IMR-90 (cell line): Measurements from ENCODE around the gene SYNRG. TPM values are rescaled to one million over a fixed set of nuclear protein-coding genes. Genes with fewer than 3 reads are reported as not detected.

Source experiments
- ATAC-seq: fragments of 200-7000 bp; cut with Tn5 transposase; 2 replicates; pipeline ENCODE4 v1.9.1; 2020; ENCODE audit warnings: low read depth, mild to moderate bottlenecking, moderate library complexity
- BruUV-seq: library from RNA; stranded (reverse); fragments of 400-500 nt; replicated peaks from 2 replicates; lab custom pipeline; 2021; lab: Mats Ljungman, UMichigan
- CTCF ChIA-PET: fragments of 300-600 bp; formaldehyde crosslinking; extraction: SDS; loops from one replicate; lab custom pipeline; 2021; ENCODE audit warnings: antibody characterized with exemption; lab: Yijun Ruan, JAX
- POLR2A ChIA-PET: fragments of 300-600 bp; sonication (Branson Sonifier 250); formaldehyde crosslinking; loops from one replicate; lab custom pipeline; 2022; ENCODE audit warnings: antibody characterized with exemption; ENCODE audit not compliant: unreplicated experiment; lab: Charles Lee
- DNase-seq: peaks from one replicate; pipeline ENCODE4 v3.0.0; 2013
- H2AFZ ChIP-seq: replicated peaks from 2 replicates; pipeline ENCODE3; 2013; ENCODE audit warnings: low read length, mild to moderate bottlenecking; ENCODE audit not compliant: poor library complexity
- H2AK5ac ChIP-seq: 2 replicates; pipeline ENCODE4 v1.6.1; 2013; ENCODE audit warnings: low read depth, low read length, inconsistent platforms
- H2AK9ac ChIP-seq: replicated peaks from 2 replicates; pipeline ENCODE3; 2013; ENCODE audit warnings: mild to moderate bottlenecking, low read depth, low read length, moderate library complexity; ENCODE audit not compliant: poor library complexity
- H2BK120ac ChIP-seq: 2 replicates; pipeline ENCODE4 v1.6.1; 2013; ENCODE audit warnings: low read depth, low read length, inconsistent platforms
- H2BK15ac ChIP-seq: 3 replicates; pipeline ENCODE4 v1.6.1; 2013; ENCODE audit warnings: low read depth, low read length, inconsistent platforms
- H2BK20ac ChIP-seq: 2 replicates; pipeline ENCODE4 v1.6.1; 2013; ENCODE audit warnings: low read depth, mild to moderate bottlenecking, inconsistent platforms, low read length, moderate library complexity
- H2BK5ac ChIP-seq: 2 replicates; pipeline ENCODE4 v1.6.1; 2013; ENCODE audit warnings: mild to moderate bottlenecking, low read depth, low read length, inconsistent platforms; ENCODE audit not compliant: poor library complexity, severe bottlenecking
- H3K14ac ChIP-seq: replicated peaks from 2 replicates; pipeline ENCODE4 v1.6.1; 2013; ENCODE audit warnings: low read depth, low read length, inconsistent platforms
- H3K18ac ChIP-seq: 2 replicates; pipeline ENCODE4 v1.6.1; 2013; ENCODE audit warnings: low read depth, low read length, control low read depth
- H3K23ac ChIP-seq: 2 replicates; pipeline ENCODE4 v1.6.1; 2013; ENCODE audit warnings: low read depth, low read length, inconsistent platforms
- H3K27ac ChIP-seq: 2 replicates; pipeline ENCODE4 v1.5.1; 2013; ENCODE audit warnings: mild to moderate bottlenecking, control low read depth, low read length; ENCODE audit not compliant: insufficient read depth
- H3K27me3 ChIP-seq: 2 replicates; pipeline ENCODE4 v1.6.1; 2013; ENCODE audit warnings: low read length; ENCODE audit not compliant: control insufficient read depth, insufficient read depth
- H3K36me3 ChIP-seq: 2 replicates; pipeline ENCODE4 v1.6.1; 2013; ENCODE audit warnings: low read length, mixed read lengths; ENCODE audit not compliant: control insufficient read depth, insufficient read depth
- H3K4ac ChIP-seq: 2 replicates; pipeline ENCODE4 v1.6.1; 2013; ENCODE audit warnings: low read depth, low read length, inconsistent platforms
- H3K4me1 ChIP-seq: 2 replicates; pipeline ENCODE4 v1.6.1; 2013; ENCODE audit warnings: low read length, mixed read lengths; ENCODE audit not compliant: control insufficient read depth, insufficient read depth
- H3K4me2 ChIP-seq: 2 replicates; pipeline ENCODE4 v1.6.1; 2013; ENCODE audit warnings: low read depth, mild to moderate bottlenecking, control low read depth, low read length, moderate library complexity
- H3K4me3 ChIP-seq: 2 replicates; pipeline ENCODE4 v1.5.1; 2013; ENCODE audit warnings: low read depth, mild to moderate bottlenecking, control low read depth, low read length, moderate library complexity; ENCODE audit not compliant: insufficient read depth
- H3K56ac ChIP-seq: 2 replicates; pipeline ENCODE4 v1.6.1; 2013; ENCODE audit warnings: low read length, inconsistent platforms; ENCODE audit not compliant: insufficient read depth; ENCODE audit errors: extremely low read depth
- H3K79me1 ChIP-seq, 2 experiments: 2 replicates each; pipeline ENCODE4 v1.6.1; 2013; ENCODE audit warnings: low read length in 2 of 2, inconsistent platforms in 1 of 2, low read depth in 1 of 2
- H3K9ac ChIP-seq: 2 replicates; pipeline ENCODE4 v1.6.1; 2013; ENCODE audit warnings: low read depth, low read length, control low read depth
- H3K9me1 ChIP-seq: 2 replicates; pipeline ENCODE4 v1.6.1; 2013; ENCODE audit warnings: low read length, inconsistent platforms; ENCODE audit not compliant: insufficient read depth
- H3K9me3 ChIP-seq: 2 replicates; pipeline ENCODE4 v1.6.1; 2013; ENCODE audit warnings: low read length; ENCODE audit not compliant: control insufficient read depth, insufficient read depth
- H4K20me1 ChIP-seq: 2 replicates; pipeline ENCODE4 v1.6.1; 2013; ENCODE audit warnings: low read length, inconsistent platforms; ENCODE audit not compliant: insufficient read depth
- H4K5ac ChIP-seq: 2 replicates; pipeline ENCODE4 v1.6.1; 2013; ENCODE audit warnings: mild to moderate bottlenecking, low read depth, low read length, control low read depth
- H4K8ac ChIP-seq, 2 experiments: 2 replicates each; pipeline ENCODE4 v1.6.1; 2013; ENCODE audit warnings: low read depth in 2 of 2, low read length in 2 of 2, control low read depth in 1 of 2, inconsistent platforms in 1 of 2
- H4K91ac ChIP-seq: 2 replicates; pipeline ENCODE4 v1.6.1; 2013; ENCODE audit warnings: low read depth, low read length, inconsistent platforms; ENCODE audit not compliant: insufficient read depth
- CEBPB ChIP-seq: IDR thresholded peaks from 2 replicates; pipeline ENCODE4 v1.6.1; 2012; ENCODE audit warnings: low read depth, low read length, improper control_type of control experiment
- MAFK ChIP-seq: IDR thresholded peaks from 2 replicates; pipeline ENCODE4 v1.6.1; 2012; ENCODE audit warnings: low read depth, low read length, improper control_type of control experiment
- USF2 ChIP-seq: fragments of 150-350 bp; IDR thresholded peaks from 2 replicates; pipeline ENCODE4 v1.6.1; 2017; ENCODE audit warnings: mild to moderate bottlenecking, antibody characterized with exemption, low read length, low read depth
- WGBS, 2 experiments: methylation state at CpG; one replicate each; pipeline versions ENCODE4 v1.1.5 to v1.1.7; 2013; ENCODE audit warnings: missing lambda C conversion rate in 2 of 2; ENCODE audit not compliant: insufficient read length in 1 of 2; ENCODE audit errors: extremely low coverage in 2 of 2; 5-methylcytosine and 5-hydroxymethylcytosine counted together
- dilution Hi-C: fragments of 300-500 bp; cut with HindIII; formaldehyde crosslinking; loops from one replicate; pipeline ENCODE4 v1.14.3; 2018; ENCODE audit warnings: low sequenced_read_pairs; ENCODE audit not compliant: unreplicated experiment
- in situ Hi-C: fragments of 300-500 bp; cut with MboI; formaldehyde crosslinking; loops from 3 replicates; pipeline ENCODE4 v1.14.3; 2019; ENCODE audit warnings: low sequenced_read_pairs, inconsistent platforms, mixed read lengths
- intact Hi-C: fragments of 100-400 bp; cut with micrococcal nuclease; formaldehyde crosslinking; loops from 2 replicates; pipeline ENCODE4 v1.10.0; 2022
- polyA plus RNA-seq, 3 experiments: library from polyadenylated mRNA; depleted of rRNA; stranded (reverse); fragments of >200 nt; gene quantifications; 2 replicates each; pipeline ENCODE4 v1.2.3, GENCODE V29; 2012; ENCODE audit warnings: low replicate concordance in 1 of 3
- total RNA-seq: library from RNA; depleted of rRNA; stranded (reverse); fragments of >200 nt; gene quantifications from 2 replicates; pipeline ENCODE4 v1.2.3, GENCODE V29; 2012

Gene SYNRG
- total and polyA plus RNA-seq, 2 of the 4 experiments (the other 2 are of a cell fraction): 11.7 to 15.2 TPM

GRCh38 chr17:37551788-37552187 lies 57.4 kb downstream of the SYNRG start:
- ATAC-seq: no peak
- Histone ChIP-seq H3K14ac (no peak overlapping the region), H2BK20ac (no peak overlapping the region), H4K8ac (no peak overlapping the region), H2BK5ac (no peak overlapping the region), H2AK5ac (no peak overlapping the region), H2BK120ac (no peak overlapping the region), H4K91ac (no peak overlapping the region), H3K56ac (no peak overlapping the region), H3K9me1 (peaks cover 3% of the 10 kb centered on the region; the same call in 1 of the 2 replicates), H2AK9ac (no peak overlapping the region), H3K4ac (no peak overlapping the region), H3K23ac (no peak overlapping the region), H3K27me3 (no peaks in the 10 kb centered on the region), H3K9me3 (no peaks in the 10 kb centered on the region), H3K27ac (no peak overlapping the region), H4K5ac (no peak overlapping the region), H3K4me2 (no peak overlapping the region), H3K79me1 (peaks cover 26 to 38% of the 10 kb centered on the region in 2 experiments), H3K9ac (no peak overlapping the region), H4K20me1 (no peaks in the 10 kb centered on the region), H3K36me3 (peaks cover 14% of the 10 kb centered on the region), H3K18ac (no peak overlapping the region), H3K4me1 (no peaks in the 10 kb centered on the region), H3K4me3 (no peak overlapping the region), H2AFZ (no peak overlapping the region), H2BK15ac (no peak overlapping the region)
- WGBS, 2 experiments: 100% methylated on average over 1 of the region's 3 CpGs; no CpG with 5 or more reads in 1 of the 2 experiments
- TF ChIP-seq MAFK (no peak), CEBPB (peak; percentile 61; the same call in 1 of the 2 replicates), USF2 (no peak)
- BruUV-seq: no TSS peak
- peak; percentile 34 for DNase-seq
- in situ Hi-C loops: no loop called here
- dilution Hi-C loops: no loop called here
- POLR2A ChIA-PET: interaction anchor here (0.6 kb wide), 1 partner anchor 10 kb away, joined by 7 read pairs; no protein-coding TSS in a partner anchor
- intact Hi-C loops: no loop called here
- CTCF ChIA-PET: interaction anchor here (0.6 to 1.0 kb wide), 2 partner anchors 17 to 138 kb away, joined by 3 to 4 read pairs; no protein-coding TSS in a partner anchor
